Sigmoid colon (tissue), 7 donors: Measurements from ENCODE around the gene CEACAM8. TPM values are rescaled to one million over a fixed set of nuclear protein-coding genes. Genes with fewer than 3 reads are reported as not detected.

Source experiments
- DNase-seq: peaks from one replicate; pipeline ENCODE4 v3.0.0-alpha.2; 2019
- H3K27ac ChIP-seq, 4 donors: fragments of 200-600 bp; sonication (generic); one replicate each; pipeline ENCODE4 v1.5.1; 2016 to 2019; ENCODE audit warnings: mild to moderate bottlenecking in 1 of 4
- H3K27me3 ChIP-seq, 3 donors: fragments of 200-600 bp; sonication (generic); one replicate each; pipeline ENCODE4 v1.5.1; 2019; ENCODE audit warnings: mild to moderate bottlenecking in 1 of 3
- H3K36me3 ChIP-seq, 4 donors: fragments of 200-600 bp; sonication (generic); one replicate each; pipeline ENCODE4 v1.5.1; 2016 to 2019
- H3K4me1 ChIP-seq, 4 donors: fragments of 200-600 bp; sonication (generic); one replicate each; pipeline ENCODE4 v1.5.1; 2017 to 2019
- H3K4me3 ChIP-seq, 4 donors: fragments of 200-600 bp; sonication (generic); one replicate each; pipeline ENCODE4 v1.5.1; 2017 to 2019; ENCODE audit warnings: mild to moderate bottlenecking in 2 of 4, moderate library complexity in 1 of 4
- H3K9me3 ChIP-seq, 4 donors: fragments of 200-600 bp in 3 of 4; sonication (generic) in 3 of 4; one replicate each; pipeline versions ENCODE4 v1.5.1 to v1.6.1; 2013 to 2019
- CTCF ChIP-seq, 4 experiments: fragments of 450-650 bp in 3 of 4; fragments of 200-600 bp in 1 of 4; IDR thresholded peaks; one replicate each; pipeline ENCODE4 v1.5.1; 2016 to 2019; ENCODE audit warnings: antibody characterized with exemption in 4 of 4, mild to moderate bottlenecking in 3 of 4, moderate library complexity in 2 of 4
- EP300 ChIP-seq, 4 donors: sonication (generic); formaldehyde crosslinking; IDR thresholded peaks; one replicate each; pipeline ENCODE4 v1.6.1; 2017; ENCODE audit warnings: antibody characterized with exemption in 4 of 4
- POLR2A ChIP-seq, 2 donors: fragments of 450-650 bp; IDR thresholded peaks; one replicate each; pipeline ENCODE4 v1.6.1; 2016; ENCODE audit warnings: antibody characterized with exemption in 2 of 2, mild to moderate bottlenecking in 2 of 2, moderate library complexity in 2 of 2
- POLR2AphosphoS5 ChIP-seq, 4 donors: sonication (generic); formaldehyde crosslinking; IDR thresholded peaks; one replicate each; pipeline ENCODE4 v1.6.1; 2017; ENCODE audit warnings: antibody characterized with exemption in 4 of 4
- WGBS, 2 donors: extraction: QIAGEN DNeasy Blood & Tissue Kit; methylation state at CpG; one replicate each; pipeline ENCODE4 v1.1.7; 2013; 5-methylcytosine and 5-hydroxymethylcytosine counted together
- intact Hi-C: fragments of 100-400 bp; cut with DNase I; formaldehyde crosslinking; loops from one replicate; pipeline ENCODE4 v1.15.1; 2023
- polyA plus RNA-seq, 3 donors: library from polyadenylated mRNA; stranded (reverse); fragments of 200-250 nt; gene quantifications; one replicate each; pipeline ENCODE4 v1.2.3, GENCODE V29; 2013
- total RNA-seq, 4 donors: library from RNA; depleted of rRNA; stranded (reverse); fragments of >200 nt; gene quantifications; one replicate each; pipeline ENCODE4 v1.1.0, GENCODE V29; 2016
- donor health status: healthy with polysubstance abuse.
- donor health status: Bipolar disorder and iron deficiency.
- donor health status: healthy.

The CEACAM8 gene
- total and polyA plus RNA-seq, 7 donors, result 0.69 to 0.76 TPM; not detected in 5

GRCh38 chr19:42555801-42556200 is 38.9 kb downstream of the CEACAM8 start:
- 40 to 75% methylated on average over 10 of the region's 10 CpGs for WGBS, 2 donors
- no peak overlapping the region for H3K27ac ChIP-seq
- no peaks in the 10 kb centered on the region for H3K9me3 ChIP-seq
- no peak for TF ChIP-seq CTCF (IDR thresholded peaks at IDR 0.05)
- no peak for TF ChIP-seq POLR2AphosphoS5 (IDR thresholded peaks at IDR 0.05)
- TF ChIP-seq POLR2A (IDR thresholded peaks at IDR 0.05), result no peak
- no peak for TF ChIP-seq EP300 (IDR thresholded peaks at IDR 0.05)
- no peaks in the 10 kb centered on the region for H3K36me3 ChIP-seq
- intact Hi-C loops, result no loop called here
- H3K4me3 ChIP-seq, result no peak overlapping the region
- no peaks in the 10 kb centered on the region for H3K27me3 ChIP-seq
- DNase-seq, result no peak
- H3K4me1 ChIP-seq, result no peaks in the 10 kb centered on the region

GRCh38 chr19:42555317-42555716 is 39.4 kb downstream of the CEACAM8 start:
- Histone ChIP-seq H3K27ac (no peak overlapping the region), H3K9me3 (no peaks in the 10 kb centered on the region), H3K4me3 (no peak overlapping the region), H3K36me3 (no peaks in the 10 kb centered on the region), H3K4me1 (no peaks in the 10 kb centered on the region), H3K27me3 (no peaks in the 10 kb centered on the region)
- no peak for DNase-seq
- 33 to 56% methylated on average over 5 of the region's 5 CpGs for WGBS, 2 donors
- intact Hi-C loops, result no loop called here
- TF ChIP-seq POLR2AphosphoS5 (IDR thresholded peaks at IDR 0.05) (no peak), CTCF (IDR thresholded peaks at IDR 0.05) (no peak), EP300 (IDR thresholded peaks at IDR 0.05) (no peak), POLR2A (IDR thresholded peaks at IDR 0.05) (no peak)

- no peak for DNase-seq
- TF ChIP-seq EP300 (IDR thresholded peaks at IDR 0.05) (no peak), POLR2A (IDR thresholded peaks at IDR 0.05) (no peak), POLR2AphosphoS5 (IDR thresholded peaks at IDR 0.05) (no peak), CTCF (IDR thresholded peaks at IDR 0.05) (no peak)
- 87 to 91% methylated on average over 3 of the region's 3 CpGs for WGBS, 2 donors
Measured at GRCh38 chr19:42554046-42554575, 40.6 kb downstream of the CEACAM8 start.

GRCh38 chr19:42553292-42554045 is 41.3 kb downstream of the CEACAM8 start:
- H3K4me1 ChIP-seq, result no peaks in the 10 kb centered on the region
- 62 to 82% methylated on average over 8 of the region's 8 CpGs for whole genome bisulfite sequencing, 2 donors
- no peak overlapping the region for H3K27ac ChIP-seq
- no peaks in the 10 kb centered on the region for H3K36me3 ChIP-seq
- no peak overlapping the region for H3K4me3 ChIP-seq
- no peak for DNase-seq
- intact Hi-C loops, result no loop called here
- H3K27me3 ChIP-seq, result no peaks in the 10 kb centered on the region
- TF ChIP-seq POLR2AphosphoS5 (IDR thresholded peaks at IDR 0.05) (no peak), CTCF (IDR thresholded peaks at IDR 0.05) (no peak), POLR2A (IDR thresholded peaks at IDR 0.05) (no peak), EP300 (IDR thresholded peaks at IDR 0.05) (no peak)
- no peaks in the 10 kb centered on the region for H3K9me3 ChIP-seq

More at GRCh38 chr19:42554046-42554575, 40.6 kb downstream of the CEACAM8 start:
- intact Hi-C loops, result no loop called here
- Histone ChIP-seq H3K9me3 (no peaks in the 10 kb centered on the region), H3K36me3 (no peaks in the 10 kb centered on the region), H3K4me3 (no peak overlapping the region), H3K27ac (no peak overlapping the region), H3K4me1 (no peaks in the 10 kb centered on the region), H3K27me3 (no peaks in the 10 kb centered on the region)
